GM19193 (cell line): ENCODE results near the gene GTPBP6.

Experiments used
- POLR2A ChIP-seq: IDR thresholded peaks from 4 replicates; pipeline ENCODE4 v1.6.1; 2011; ENCODE audit not compliant: insufficient read depth, insufficient read length; ENCODE audit errors: extremely low read depth

Gene GTPBP6

DNA sequence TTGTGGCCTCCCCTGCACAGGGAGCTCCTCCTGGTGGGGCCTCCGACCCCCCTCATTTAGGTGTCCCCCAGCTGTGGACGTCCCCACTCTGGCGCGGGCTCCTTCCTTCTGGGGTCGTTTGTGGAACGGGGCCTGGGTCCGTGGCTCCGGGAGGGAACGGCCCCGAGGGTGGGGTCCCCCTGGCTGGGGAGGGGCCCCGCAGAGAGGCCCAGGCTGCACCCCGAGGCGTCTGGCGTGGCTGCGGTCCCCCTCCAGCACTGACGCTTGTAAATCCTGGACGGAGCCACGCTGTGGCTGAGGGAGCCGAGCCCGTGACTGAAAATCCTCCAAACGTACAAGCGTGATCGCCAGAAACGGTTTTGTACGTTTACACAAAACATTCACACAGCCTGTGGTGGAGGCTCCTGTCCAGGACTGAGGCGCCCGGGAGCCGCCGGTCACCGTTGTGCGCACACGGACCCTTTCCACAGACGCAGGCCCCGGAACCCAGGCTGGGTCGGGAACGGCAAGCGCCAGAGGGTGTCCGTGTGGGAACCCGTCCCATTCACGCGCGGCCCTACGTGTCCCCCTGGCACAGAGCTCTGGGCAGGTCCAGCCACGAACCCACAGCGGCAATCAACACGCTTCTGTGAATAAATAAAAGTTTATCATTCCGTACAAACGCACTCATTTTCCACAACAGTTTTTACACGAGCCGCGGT lies 15.2 kb upstream of the GTPBP6 start:
- no peak for TF ChIP-seq POLR2A

DNA sequence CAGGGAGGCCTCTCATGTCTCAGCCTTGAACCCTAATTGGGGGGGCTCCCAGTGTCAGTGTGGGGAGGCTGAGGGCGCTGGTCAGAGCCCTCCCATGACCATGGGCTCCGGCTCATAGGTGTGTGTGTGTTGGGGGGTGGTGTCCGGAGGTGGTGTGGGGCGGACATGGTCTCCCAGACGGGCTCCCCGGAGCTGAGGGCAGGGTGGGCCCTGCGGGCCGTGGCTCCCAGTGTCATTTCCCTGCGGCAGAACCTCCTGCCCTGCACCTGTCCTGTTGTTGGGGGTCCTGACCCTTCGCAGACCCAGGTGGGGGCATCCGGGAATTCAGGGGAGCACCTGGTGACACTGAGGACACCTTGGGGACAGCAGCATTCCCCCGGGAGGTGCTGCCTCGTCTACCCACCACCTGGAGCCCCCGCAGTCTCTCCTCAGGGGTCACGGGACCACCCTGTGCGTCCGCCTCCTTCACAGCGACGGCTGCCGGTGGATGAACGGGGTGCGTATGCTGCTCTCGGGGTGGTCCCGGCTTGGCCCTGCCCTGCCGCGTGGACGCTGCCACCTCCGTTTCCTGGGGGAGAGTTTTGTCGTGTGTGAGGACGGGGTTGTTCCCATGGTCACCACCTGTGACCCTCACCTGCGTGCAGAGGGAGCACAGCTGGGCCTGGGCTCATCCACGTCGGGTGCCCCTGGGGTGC lies 14.5 kb upstream of the GTPBP6 start:
- no peak for TF ChIP-seq POLR2A

DNA sequence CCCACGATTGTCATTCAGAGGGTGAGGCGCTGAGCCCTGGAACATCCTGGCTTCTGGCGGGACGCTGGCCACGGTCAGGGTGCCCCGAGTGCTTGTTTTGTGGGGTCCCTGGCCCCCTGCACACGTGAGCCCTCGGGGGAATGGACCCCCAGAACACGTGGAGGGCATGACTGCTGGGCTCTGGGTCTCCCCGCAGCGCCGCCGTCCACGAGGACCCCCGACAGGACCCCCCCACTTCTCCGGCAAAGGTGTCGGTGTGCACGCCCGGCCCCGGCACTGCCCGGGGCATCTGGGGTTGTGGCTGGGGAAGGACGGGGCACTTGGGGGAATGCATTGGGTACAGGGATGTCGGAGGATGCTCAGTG lies 13.9 kb upstream of the GTPBP6 start:
- peak; percentile 4 for TF ChIP-seq POLR2A

DNA sequence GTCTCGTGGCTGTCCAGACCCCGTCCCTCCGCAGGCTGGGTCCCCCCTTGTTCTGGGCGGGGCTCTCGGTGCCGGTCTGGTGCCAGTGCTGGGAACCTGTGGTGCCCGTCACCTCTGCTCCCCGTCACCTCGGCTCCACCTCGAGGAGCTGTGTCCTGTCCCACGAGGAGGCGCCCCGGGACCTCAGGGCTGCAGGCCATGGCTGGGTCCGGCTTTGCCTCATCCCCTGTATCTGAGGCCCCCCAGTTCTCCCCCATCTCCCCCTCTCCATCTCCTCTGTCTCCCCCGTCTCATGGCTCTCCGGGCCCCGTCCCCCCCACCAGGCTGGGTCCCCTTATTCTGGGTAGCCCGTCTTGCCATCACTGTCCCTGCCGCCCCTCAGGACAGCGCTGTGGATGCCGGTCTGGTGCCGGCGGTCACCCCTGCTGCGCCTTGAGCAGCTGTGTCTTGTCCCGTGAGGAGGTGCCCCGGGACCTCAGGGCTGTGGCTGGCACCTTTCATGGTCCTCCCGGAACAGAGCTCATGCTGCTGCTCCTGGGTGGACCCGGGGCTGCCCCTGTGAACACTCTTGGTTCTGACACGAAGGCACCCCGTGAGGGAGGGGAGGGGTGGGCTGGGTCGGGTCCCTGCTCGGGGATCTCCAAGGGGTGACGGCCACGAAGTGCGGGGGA lies 13.4 kb upstream of the GTPBP6 start:
- no peak for TF ChIP-seq POLR2A

DNA sequence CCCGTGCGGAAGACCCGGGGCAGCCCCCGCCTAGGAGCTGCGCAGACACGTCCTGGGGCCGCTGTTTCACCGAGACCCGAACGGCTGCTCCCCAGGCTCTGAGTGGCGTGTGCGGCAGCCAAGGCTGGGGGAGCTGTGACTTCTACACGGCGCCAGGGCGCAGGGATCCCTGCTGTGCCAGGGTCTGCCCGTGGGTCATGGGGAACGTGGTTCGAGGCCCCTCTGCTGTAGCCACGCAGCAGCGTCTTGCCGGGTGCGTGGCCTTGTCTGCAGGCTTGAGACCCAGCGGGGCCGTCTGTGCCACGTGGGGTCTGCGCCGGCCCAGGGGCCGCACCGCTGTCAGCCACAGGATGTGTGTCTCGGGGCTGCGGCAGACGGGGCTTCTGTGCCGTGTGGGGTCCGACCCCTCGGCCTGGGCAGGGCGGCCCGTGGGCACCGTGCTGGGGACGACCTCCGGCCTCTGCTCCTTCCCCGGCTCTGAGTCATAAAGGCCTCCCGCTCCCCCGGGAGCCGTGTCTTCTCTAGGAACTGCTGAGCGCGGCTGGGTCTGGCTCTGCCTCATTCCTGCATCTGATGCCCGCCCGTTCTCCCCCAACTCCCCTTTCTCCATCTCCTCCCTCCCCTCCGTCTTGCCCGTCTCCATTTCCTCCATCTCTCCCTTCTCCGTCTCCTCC lies 12.7 kb upstream of the GTPBP6 start:
- no peak for TF ChIP-seq POLR2A

DNA sequence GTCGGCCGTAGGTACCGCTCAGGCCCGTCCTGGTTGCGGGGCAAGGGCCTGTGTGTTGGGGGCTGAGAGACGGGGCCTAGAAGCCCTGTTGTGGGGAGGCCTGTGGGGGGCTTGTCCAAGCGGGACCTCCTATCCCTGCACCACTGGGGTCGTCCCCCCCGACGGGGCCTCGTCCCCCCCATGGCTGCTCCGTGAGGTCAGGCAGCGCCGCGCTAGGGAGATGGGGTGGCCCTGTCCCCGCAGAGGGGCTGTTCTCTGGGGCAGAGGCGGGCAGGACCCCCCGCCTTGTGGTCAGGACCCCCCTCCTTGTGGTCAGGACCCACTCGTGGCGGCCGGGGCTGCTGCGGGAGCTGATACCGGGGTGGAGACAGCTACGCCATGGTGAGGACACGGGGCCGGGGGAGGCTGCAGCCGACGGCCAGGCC lies 12.1 kb upstream of the GTPBP6 start:
- no peak for TF ChIP-seq POLR2A

DNA sequence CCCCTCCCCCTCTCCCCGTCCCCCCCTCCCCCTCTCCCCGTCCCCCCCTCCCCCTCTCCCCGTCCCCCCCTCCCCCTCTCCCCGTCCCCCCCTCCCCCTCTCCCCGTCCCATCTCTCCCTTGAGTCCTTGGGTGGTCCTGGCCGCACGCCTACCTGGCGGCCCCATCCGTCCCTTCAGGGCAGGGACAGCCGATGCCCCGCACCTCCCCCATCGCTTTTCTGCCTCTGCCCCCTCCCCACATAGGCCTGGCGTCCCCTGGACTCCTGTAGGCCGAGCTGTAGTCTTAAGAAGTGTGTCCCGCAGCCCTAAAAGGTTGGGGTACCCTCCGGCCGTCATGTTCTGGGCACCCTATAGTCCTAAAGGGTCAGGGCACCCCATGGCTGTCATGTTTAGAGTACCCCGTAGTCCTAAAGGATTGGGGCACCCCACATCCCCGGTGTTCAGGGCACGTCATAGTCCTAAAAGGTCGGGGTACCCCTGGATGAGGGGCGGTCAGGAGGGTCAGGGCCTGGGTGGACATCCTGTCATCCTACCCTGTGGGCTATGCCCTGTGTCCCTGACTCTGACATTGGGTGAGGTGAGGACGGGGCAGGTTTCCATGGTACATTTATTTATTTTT lies 10.8 kb upstream of the GTPBP6 start:
- TF ChIP-seq POLR2A = no peak

DNA sequence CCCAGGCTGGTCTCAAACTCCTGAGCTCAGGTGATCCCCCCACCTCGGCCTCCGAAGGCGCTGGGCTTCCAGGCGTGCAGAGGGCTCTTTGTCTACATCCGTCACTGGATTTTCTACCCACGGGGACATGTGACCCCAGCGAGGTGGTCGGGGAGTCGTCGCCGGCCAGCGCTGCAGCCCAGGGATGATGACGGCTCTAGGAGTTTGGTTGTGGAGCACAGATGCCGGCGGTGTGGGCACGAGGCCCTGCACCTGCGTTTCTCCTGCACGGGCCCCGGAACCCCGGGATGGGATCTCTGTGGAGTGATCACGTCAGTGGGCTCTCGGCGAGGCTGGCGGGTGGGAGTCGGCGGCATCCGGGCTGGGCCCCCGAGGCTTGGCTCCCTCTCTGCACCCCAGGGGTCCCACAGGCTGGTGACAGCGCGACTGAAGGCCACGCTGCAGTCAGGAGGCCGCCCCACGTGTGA lies 9.1 kb upstream of the GTPBP6 start:
- TF ChIP-seq POLR2A = no peak

DNA sequence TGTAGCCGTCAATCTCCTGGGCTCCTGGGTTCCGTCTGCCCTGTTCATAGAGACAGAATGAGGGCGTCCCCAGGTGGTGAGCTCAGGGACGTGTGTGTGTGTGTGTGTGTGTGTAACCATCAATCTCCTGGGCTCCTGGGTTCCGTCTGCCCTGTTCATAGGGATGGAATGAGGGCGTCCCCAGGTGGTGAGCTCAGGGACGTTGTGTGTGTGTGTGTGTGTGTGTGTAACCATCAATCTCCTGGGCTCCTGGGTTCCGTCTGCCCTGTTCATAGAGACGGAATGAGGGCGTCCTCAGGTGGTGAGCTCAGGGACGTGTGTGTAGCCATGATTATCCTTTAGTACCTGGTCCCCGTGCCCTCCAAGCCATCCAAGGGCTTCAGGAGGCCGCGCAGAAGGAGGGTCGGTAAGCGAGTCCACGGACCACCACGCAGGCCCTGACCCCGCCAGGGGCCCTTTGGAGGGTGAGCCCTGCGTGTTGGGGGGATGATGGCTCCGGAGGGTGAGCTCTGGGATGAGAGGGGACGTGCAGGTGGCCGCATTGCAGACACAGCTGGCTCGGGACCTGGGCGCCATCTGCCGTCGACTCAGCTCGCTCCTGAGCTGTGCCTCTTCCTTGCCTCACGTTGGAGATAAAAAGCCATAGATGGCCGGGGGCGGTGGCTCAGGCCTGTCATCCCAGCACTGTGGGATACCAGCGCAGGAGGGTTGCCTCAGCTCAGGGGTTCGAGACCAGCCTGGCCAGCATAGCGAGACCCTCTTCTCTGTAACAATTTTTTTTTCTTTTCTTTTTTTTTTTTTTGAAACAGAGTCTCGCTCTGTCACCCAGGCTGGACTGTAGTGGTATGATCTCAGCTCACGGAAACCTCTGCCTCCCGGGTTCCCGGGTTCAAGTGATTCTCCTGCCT lies 5.4 kb upstream of the GTPBP6 start:
- no peak for TF ChIP-seq POLR2A

DNA sequence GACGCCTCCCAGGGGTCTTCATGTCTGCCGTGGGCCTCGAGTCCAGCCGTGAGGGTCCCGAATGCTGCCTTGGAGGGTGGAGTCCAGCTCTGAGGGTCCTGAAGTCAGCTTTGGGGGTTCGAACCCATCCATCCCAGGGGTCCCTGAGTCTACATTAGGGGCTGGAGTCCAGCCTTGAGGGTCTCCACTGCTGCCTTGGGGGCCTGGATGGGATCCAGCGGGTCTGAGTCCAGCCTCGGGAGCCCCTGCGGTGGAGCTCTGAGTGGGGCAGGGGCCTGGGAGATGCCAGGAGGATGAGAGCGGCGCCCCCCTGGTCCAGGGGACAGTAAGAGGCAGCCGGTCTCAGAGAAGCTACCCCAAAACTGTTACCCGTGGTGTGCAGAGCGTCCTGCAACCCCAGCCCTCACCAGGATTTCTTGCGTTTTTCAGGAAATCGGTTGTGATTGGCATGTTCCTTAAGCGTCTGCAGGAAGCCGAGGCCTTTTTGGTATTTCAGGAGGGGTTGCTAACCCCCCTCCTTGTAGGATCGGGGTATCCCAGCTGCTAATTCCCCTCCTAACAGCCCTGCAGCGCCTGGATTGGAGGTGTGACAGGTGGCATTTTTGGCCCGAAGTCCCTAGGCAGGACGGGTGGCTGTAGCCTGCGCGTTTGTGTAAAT lies 1.7 kb upstream of the GTPBP6 start:
- no peak for TF ChIP-seq POLR2A

DNA sequence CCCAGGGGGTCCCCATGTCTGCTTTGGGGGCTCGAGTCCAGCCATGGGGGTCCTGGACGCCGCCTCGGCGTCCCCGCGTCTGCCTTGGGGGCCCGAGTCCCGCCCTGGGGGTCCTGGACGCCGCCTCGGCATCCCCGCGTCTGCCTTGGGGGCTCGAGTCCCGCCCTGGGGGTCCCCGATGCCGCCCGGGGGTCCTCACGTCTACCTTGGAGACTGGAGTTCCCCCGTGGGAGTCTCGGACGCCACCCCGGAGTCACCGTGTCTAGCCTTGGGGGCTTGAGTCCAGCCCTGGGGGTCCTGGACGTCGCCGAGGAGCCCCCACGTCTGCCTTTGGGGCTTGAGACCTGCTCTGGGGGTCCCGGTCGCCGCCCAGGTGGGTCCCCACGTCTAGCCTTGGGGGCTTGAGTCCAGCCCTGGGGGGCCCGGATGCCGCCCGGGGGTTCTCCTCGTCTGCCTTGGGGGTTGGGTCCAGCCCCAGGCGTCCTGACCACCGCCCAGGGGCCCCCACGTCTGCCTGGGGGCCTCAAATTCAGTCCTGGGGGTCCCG lies 1.1 kb upstream of the GTPBP6 start:
- TF ChIP-seq POLR2A = no peak

DNA sequence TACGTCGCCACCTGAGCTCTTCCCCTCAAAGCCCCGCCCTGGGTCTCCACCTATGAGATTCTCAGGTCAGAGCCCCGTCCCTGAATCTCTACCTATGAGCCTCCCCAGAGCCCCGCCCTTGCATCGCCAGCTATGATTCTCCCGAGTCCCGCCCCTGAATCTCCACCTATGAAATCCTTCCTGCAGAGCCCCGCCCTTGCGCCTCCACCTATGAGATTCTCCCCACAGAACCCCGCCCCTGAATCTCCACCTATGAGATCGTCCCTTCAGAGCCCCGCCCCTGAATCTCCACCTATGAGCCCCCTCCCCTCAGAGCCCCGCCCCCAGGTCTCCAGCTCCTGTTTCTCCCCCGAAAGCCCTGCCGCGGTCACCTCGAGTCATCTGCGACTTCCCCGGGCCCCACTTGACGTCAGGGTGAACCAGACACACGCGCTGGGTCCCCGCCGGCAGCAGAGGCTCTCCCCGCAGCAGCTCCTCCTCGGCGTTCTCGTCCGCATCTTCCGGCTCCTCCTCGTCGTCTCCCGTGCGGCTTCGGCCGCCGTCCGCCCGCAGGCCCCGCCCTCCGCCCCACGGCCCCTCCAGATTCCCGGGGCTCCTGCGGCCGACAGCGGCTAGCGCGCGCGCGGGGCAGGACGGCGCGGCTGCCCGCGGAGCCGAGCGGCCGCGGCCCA lies 393 bp downstream of the GTPBP6 start:
- peak; percentile 76 for TF ChIP-seq POLR2A

DNA sequence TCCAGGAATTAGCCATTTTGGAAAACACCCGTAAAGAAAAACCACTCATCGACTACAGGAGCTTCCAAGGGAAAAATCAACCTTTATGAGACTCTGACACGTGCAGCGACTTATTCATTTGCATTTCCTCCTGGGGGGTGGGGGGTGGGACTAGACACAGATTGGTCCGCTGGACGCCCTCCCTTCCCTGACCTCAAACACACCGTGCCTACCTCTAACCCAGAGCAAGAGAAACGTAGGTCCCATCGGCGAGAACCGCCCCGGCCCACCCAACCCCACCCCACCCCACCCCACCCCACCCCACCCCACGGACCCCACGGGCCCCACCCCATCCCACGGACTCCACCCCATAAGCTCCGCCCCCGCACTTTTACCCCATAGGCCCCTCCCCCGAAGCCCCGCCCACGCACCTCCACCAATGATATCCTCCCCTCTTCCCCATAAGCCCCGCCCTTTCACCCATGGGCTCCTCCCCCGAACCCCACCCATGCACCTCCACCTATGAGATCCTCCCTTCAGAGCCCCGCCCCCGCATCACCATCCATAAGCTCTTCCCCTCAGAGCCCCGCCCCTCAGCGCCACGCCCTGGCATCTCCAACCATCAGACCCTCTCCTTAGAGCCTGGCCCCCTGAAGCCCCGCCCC lies 1.1 kb downstream of the GTPBP6 start:
- no peak for TF ChIP-seq POLR2A
